HepG2 (cell line): ENCODE results near the gene STK11. TPM values are rescaled to one million over a fixed set of nuclear protein-coding genes. Genes with fewer than 3 reads are reported as not detected.

Source experiments
- KLF9 ChIP-seq: IDR thresholded peaks from 2 replicates; pipeline ENCODE4 v1.6.1; 2016; ENCODE audit warnings: low read depth
- NFATC3 ChIP-seq: sonication (generic); formaldehyde crosslinking; IDR thresholded peaks from 2 replicates; pipeline ENCODE4 v1.5.1; 2020; ENCODE audit warnings: mild to moderate bottlenecking, missing genetic modification reagents
- PAF1 ChIP-seq: IDR thresholded peaks from 2 replicates; pipeline ENCODE4 v1.6.1; 2016; ENCODE audit warnings: missing genetic modification reagents, missing compliant biosample characterization
- RBM39 ChIP-seq: fragments of 200-400 bp; formaldehyde crosslinking; IDR thresholded peaks from one replicate; pipeline ENCODE4 v1.6.1; 2018; ENCODE audit warnings: antibody characterized with exemption, mild to moderate bottlenecking, low read depth, low read length; ENCODE audit not compliant: poor library complexity, severe bottlenecking
- SMC3 ChIP-seq: IDR thresholded peaks from 2 replicates; pipeline ENCODE4 v1.6.1; 2011; ENCODE audit warnings: low read length, improper control_type of control experiment
- ZFY ChIP-seq: sonication (generic); formaldehyde crosslinking; IDR thresholded peaks from 2 replicates; pipeline ENCODE4 v1.4.0; 2020; ENCODE audit warnings: missing genetic modification reagents
- ZNF121 ChIP-seq: sonication (generic); formaldehyde crosslinking; IDR thresholded peaks from 2 replicates; pipeline ENCODE4 v1.5.0; 2020; ENCODE audit warnings: mild to moderate bottlenecking, missing genetic modification reagents
- ZNF205 ChIP-seq: IDR thresholded peaks from 2 replicates; pipeline ENCODE4 v1.6.1; 2018; ENCODE audit warnings: missing biosample characterization, missing genetic modification reagents
- ZNF253 ChIP-seq: sonication (generic); formaldehyde crosslinking; IDR thresholded peaks from 2 replicates; pipeline ENCODE4 v1.8.0; 2022; ENCODE audit warnings: mild to moderate bottlenecking, missing genetic modification reagents, borderline replicate concordance
- ZNF263 ChIP-seq: sonication (generic); formaldehyde crosslinking; IDR thresholded peaks from 2 replicates; pipeline ENCODE4 v1.4.0; 2020; ENCODE audit warnings: missing genetic modification reagents
- ZNF292 ChIP-seq: sonication (generic); formaldehyde crosslinking; IDR thresholded peaks from 2 replicates; pipeline ENCODE4 v1.8.1; 2022; ENCODE audit warnings: mild to moderate bottlenecking, low read depth, missing genetic modification reagents, borderline replicate concordance
- ZNF329 ChIP-seq: sonication (generic); formaldehyde crosslinking; IDR thresholded peaks from 2 replicates; pipeline ENCODE4 v1.9.0; 2021; ENCODE audit warnings: low read depth, mild to moderate bottlenecking, missing genetic modification reagents
- ZNF337 ChIP-seq: sonication (generic); formaldehyde crosslinking; IDR thresholded peaks from 2 replicates; pipeline ENCODE4 v1.5.1; 2020; ENCODE audit warnings: missing genetic modification reagents, low read depth, mild to moderate bottlenecking, borderline replicate concordance
- ZNF382 ChIP-seq: sonication (generic); formaldehyde crosslinking; IDR thresholded peaks from 2 replicates; pipeline ENCODE4 v1.5.0; 2020; ENCODE audit warnings: missing genetic modification reagents, mild to moderate bottlenecking, borderline replicate concordance
- ZNF768 ChIP-seq: sonication (generic); formaldehyde crosslinking; IDR thresholded peaks from 2 replicates; pipeline ENCODE4 v1.4.0; 2020; ENCODE audit warnings: missing genetic modification reagents
- ZNF777 ChIP-seq: sonication (generic); formaldehyde crosslinking; IDR thresholded peaks from 2 replicates; pipeline ENCODE4 v1.4.0; 2020; ENCODE audit warnings: missing genetic modification reagents
- polyA plus RNA-seq, 8 experiments: library from polyadenylated mRNA; depleted of rRNA in 3 of 8; stranded (reverse) in 7 of 8; unstranded in 1 of 8; fragments of >200 nt; fragmentation: Illumina TruSeq in 4 of 8; extraction: Trizol in 4 of 8; gene quantifications; 2 replicates each; pipeline versions ENCODE4 v1.2.1 to v1.2.3, GENCODE V29; 2011 to 2016; ENCODE audit warnings: low read depth in 4 of 8, missing spikeins in 1 of 8, mixed read lengths in 1 of 8; ENCODE audit not compliant: insufficient read depth in 1 of 8
- total RNA-seq, 5 experiments: library from RNA; depleted of rRNA; stranded (reverse); fragments of >200 nt; fragmentation: Illumina TruSeq; extraction: Trizol; gene quantifications; 2 replicates each; pipeline ENCODE4 v1.2.3, GENCODE V29; 2016; ENCODE audit warnings: low read depth in 1 of 5
- TF ChIP-seq, protein P1 (sequence below): sonication (generic); formaldehyde crosslinking; IDR thresholded peaks from 2 replicates; pipeline ENCODE4 v1.4.0; 2020; ENCODE audit warnings: mild to moderate bottlenecking, missing genetic modification reagents, borderline replicate concordance
- TF ChIP-seq, protein P2 (sequence below): IDR thresholded peaks from 2 replicates; pipeline ENCODE4 v1.6.1; 2016; ENCODE audit warnings: low read depth, control low read depth
- TF ChIP-seq, protein P3 (sequence below): sonication (generic); formaldehyde crosslinking; IDR thresholded peaks from 2 replicates; pipeline ENCODE4 v1.5.1; 2020; ENCODE audit warnings: missing genetic modification reagents, mild to moderate bottlenecking, borderline replicate concordance
- TF ChIP-seq, protein P4 (sequence below): sonication (generic); formaldehyde crosslinking; IDR thresholded peaks from 2 replicates; pipeline ENCODE4 v1.4.0; 2020; ENCODE audit warnings: missing genetic modification reagents

STK11 gene
- total and polyA plus RNA-seq, 2 of the 13 experiments (the other 11 are each of a cell fraction or from before 2014, with no cell fraction given): 27.5 to 43.6 TPM

DNA sequence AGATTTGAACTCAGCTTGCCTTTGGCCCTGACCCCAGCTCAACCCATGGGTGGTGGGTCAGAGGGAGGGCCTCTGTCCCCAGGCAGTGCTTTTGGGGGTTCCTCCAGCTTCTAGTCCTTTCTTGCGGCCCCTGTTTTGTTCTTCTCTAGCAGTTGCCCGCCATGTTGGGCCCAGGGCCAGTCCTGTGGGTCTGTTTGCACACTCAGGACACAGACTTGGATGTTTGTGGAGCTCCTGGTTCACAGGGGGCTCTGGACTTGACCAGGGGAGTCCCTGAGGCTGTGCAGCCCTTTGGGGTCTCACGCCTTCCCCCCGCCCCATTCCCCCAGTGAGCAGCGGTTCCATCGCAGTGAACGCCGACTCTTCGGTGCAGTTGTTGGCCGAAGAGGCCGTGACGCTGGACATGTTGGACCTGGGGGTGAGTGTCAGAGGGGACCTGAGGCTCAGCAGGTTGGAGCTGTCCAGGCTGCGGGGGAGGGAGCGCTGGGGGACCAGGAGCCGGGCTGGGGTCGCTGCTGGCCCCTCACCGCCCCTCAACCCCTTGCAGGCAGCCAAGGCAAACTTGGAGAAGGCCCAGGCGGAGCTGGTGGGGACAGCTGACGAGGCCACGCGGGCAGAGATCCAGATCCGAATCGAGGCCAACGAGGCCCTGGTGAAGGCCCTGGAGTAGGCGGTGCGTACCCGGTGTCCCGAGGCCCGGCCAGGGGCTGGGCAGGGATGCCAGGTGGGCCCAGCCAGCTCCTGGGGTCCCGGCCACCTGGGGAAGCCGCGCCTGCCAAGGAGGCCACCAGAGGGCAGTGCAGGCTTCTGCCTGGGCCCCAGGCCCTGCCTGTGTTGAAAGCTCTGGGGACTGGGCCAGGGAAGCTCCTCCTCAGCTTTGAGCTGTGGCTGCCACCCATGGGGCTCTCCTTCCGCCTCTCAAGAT, 38.5 kb downstream of the STK11 start (continued):
- TF ChIP-seq, protein P1, sequence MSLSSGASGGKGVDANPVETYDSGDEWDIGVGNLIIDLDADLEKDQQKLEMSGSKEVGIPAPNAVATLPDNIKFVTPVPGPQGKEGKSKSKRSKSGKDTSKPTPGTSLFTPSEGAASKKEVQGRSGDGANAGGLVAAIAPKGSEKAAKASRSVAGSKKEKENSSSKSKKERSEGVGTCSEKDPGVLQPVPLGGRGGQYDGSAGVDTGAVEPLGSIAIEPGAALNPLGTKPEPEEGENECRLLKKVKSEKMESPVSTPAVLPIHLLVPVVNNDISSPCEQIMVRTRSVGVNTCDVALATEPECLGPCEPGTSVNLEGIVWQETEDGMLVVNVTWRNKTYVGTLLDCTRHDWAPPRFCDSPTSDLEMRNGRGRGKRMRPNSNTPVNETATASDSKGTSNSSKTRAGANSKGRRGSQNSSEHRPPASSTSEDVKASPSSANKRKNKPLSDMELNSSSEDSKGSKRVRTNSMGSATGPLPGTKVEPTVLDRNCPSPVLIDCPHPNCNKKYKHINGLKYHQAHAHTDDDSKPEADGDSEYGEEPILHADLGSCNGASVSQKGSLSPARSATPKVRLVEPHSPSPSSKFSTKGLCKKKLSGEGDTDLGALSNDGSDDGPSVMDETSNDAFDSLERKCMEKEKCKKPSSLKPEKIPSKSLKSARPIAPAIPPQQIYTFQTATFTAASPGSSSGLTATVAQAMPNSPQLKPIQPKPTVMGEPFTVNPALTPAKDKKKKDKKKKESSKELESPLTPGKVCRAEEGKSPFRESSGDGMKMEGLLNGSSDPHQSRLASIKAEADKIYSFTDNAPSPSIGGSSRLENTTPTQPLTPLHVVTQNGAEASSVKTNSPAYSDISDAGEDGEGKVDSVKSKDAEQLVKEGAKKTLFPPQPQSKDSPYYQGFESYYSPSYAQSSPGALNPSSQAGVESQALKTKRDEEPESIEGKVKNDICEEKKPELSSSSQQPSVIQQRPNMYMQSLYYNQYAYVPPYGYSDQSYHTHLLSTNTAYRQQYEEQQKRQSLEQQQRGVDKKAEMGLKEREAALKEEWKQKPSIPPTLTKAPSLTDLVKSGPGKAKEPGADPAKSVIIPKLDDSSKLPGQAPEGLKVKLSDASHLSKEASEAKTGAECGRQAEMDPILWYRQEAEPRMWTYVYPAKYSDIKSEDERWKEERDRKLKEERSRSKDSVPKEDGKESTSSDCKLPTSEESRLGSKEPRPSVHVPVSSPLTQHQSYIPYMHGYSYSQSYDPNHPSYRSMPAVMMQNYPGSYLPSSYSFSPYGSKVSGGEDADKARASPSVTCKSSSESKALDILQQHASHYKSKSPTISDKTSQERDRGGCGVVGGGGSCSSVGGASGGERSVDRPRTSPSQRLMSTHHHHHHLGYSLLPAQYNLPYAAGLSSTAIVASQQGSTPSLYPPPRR (CRISPR knock-in tag): peak; percentile 31; the same call in 1 of the 2 replicates
- TF ChIP-seq ZNF337 (CRISPR knock-in tag): no peak
- no peak for TF ChIP-seq KLF9 (CRISPR knock-in tag)
- TF ChIP-seq RBM39: peak; percentile 6
- TF ChIP-seq NFATC3 (CRISPR knock-in tag): no peak
- TF ChIP-seq ZNF292: no peak
- TF ChIP-seq ZNF253 (CRISPR knock-in tag): no peak
- TF ChIP-seq ZNF121: no peak
- TF ChIP-seq ZNF329 (CRISPR knock-in tag): no peak
- peak; percentile 60; the same call in 1 of the 2 replicates for TF ChIP-seq SMC3
- TF ChIP-seq ZNF263 (CRISPR knock-in tag): 0 out of 2 replicates have a peak, but pooled peaks have one; percentile 38
- peak; percentile 75 for TF ChIP-seq ZFY (CRISPR knock-in tag)
- no peak for TF ChIP-seq PAF1 (CRISPR knock-in tag)
- TF ChIP-seq ZNF205 (CRISPR knock-in tag): no peak
- TF ChIP-seq, protein P2, sequence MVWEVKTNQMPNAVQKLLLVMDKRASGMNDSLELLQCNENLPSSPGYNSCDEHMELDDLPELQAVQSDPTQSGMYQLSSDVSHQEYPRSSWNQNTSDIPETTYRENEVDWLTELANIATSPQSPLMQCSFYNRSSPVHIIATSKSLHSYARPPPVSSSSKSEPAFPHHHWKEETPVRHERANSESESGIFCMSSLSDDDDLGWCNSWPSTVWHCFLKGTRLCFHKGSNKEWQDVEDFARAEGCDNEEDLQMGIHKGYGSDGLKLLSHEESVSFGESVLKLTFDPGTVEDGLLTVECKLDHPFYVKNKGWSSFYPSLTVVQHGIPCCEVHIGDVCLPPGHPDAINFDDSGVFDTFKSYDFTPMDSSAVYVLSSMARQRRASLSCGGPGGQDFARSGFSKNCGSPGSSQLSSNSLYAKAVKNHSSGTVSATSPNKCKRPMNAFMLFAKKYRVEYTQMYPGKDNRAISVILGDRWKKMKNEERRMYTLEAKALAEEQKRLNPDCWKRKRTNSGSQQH: peak; percentile 44; the same call in 1 of the 2 replicates
- TF ChIP-seq, protein P3, sequence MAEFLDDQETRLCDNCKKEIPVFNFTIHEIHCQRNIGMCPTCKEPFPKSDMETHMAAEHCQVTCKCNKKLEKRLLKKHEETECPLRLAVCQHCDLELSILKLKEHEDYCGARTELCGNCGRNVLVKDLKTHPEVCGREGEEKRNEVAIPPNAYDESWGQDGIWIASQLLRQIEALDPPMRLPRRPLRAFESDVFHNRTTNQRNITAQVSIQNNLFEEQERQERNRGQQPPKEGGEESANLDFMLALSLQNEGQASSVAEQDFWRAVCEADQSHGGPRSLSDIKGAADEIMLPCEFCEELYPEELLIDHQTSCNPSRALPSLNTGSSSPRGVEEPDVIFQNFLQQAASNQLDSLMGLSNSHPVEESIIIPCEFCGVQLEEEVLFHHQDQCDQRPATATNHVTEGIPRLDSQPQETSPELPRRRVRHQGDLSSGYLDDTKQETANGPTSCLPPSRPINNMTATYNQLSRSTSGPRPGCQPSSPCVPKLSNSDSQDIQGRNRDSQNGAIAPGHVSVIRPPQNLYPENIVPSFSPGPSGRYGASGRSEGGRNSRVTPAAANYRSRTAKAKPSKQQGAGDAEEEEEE (CRISPR knock-in tag): no peak
- TF ChIP-seq, protein P4, sequence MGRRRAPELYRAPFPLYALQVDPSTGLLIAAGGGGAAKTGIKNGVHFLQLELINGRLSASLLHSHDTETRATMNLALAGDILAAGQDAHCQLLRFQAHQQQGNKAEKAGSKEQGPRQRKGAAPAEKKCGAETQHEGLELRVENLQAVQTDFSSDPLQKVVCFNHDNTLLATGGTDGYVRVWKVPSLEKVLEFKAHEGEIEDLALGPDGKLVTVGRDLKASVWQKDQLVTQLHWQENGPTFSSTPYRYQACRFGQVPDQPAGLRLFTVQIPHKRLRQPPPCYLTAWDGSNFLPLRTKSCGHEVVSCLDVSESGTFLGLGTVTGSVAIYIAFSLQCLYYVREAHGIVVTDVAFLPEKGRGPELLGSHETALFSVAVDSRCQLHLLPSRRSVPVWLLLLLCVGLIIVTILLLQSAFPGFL (CRISPR knock-in tag): no peak
- peak; percentile 24; the same call in 1 of the 2 replicates for TF ChIP-seq ZNF777 (CRISPR knock-in tag)
- no peak for TF ChIP-seq ZNF382 (CRISPR knock-in tag)
- TF ChIP-seq ZNF768 (CRISPR knock-in tag): no peak
